Testis (tissue), 2 donors: ENCODE data around the gene USP20.

Experiments
- CTCF ChIP-seq, 3 experiments: fragments of 450-650 bp in 2 of 3; fragments of 200-600 bp in 1 of 3; sonication (generic) in 1 of 3; IDR thresholded peaks; one replicate each; pipeline ENCODE4 v1.5.1; 2016 to 2019; ENCODE audit warnings: antibody characterized with exemption in 3 of 3, mild to moderate bottlenecking in 2 of 3, moderate library complexity in 1 of 3
- POLR2A ChIP-seq: fragments of 450-650 bp; IDR thresholded peaks from one replicate; pipeline ENCODE4 v1.6.1; 2017; ENCODE audit warnings: antibody characterized with exemption, mild to moderate bottlenecking, moderate library complexity

- no peak for TF ChIP-seq CTCF (IDR thresholded peaks at IDR 0.05)
- TF ChIP-seq POLR2A, result no peak
Measured at GRCh38 chr9:129895376-129896268, 60.4 kb downstream of the USP20 start.
